SK-N-SH (cell line): ENCODE results near the gene TACR2. TPM values are rescaled to one million over a fixed set of nuclear protein-coding genes. Genes with fewer than 3 reads are reported as not detected.

Source experiments
- CTCF ChIA-PET: fragments of 300-600, 350-600 bp; formaldehyde crosslinking; extraction: SDS; loops from one replicate; lab custom pipeline; 2021; lab: Yijun Ruan, JAX
- POLR2A ChIA-PET: fragments of 350-600 bp; sonication (Branson Sonifier 250); formaldehyde crosslinking; extraction: SDS; loops from one replicate; lab custom pipeline; 2020; ENCODE audit warnings: antibody characterized with exemption, inconsistent platforms; lab: Yijun Ruan, JAX
- DNase-seq: peaks from one replicate; pipeline ENCODE4 v3.0.0; 2012
- H2AFZ ChIP-seq: fragments of 200-600 bp; sonication (generic); 2 replicates; pipeline ENCODE4 v1.8.1; 2016; ENCODE audit warnings: antibody characterized with exemption, mild to moderate bottlenecking, low read depth
- H3F3A ChIP-seq: fragments of 200-600 bp; sonication (generic); replicated peaks from 2 replicates; pipeline ENCODE3; 2016; ENCODE audit warnings: antibody characterized with exemption, mild to moderate bottlenecking; ENCODE audit not compliant: insufficient read depth
- H3K27ac ChIP-seq, 2 experiments: fragments of 200-500 bp in 1 of 2; fragments of 200-600 bp in 1 of 2; sonication (Bioruptor generic) in 1 of 2; sonication (generic), shearing (Covaris generic) in 1 of 2; 2 replicates each; pipeline versions ENCODE4 v1.5.1 to v1.6.1; 2014 to 2016; ENCODE audit warnings: low read depth in 2 of 2, inconsistent platforms in 1 of 2, low read length in 1 of 2, mild to moderate bottlenecking in 1 of 2, mixed read lengths in 1 of 2
- H3K27me3 ChIP-seq: fragments of 200-600 bp; sonication (generic), shearing (Covaris generic); 2 replicates; pipeline ENCODE4 v1.6.1; 2016; ENCODE audit warnings: mixed run types; ENCODE audit not compliant: insufficient read depth
- H3K36me3 ChIP-seq, 2 experiments: fragments of 200-500 bp in 1 of 2; fragments of 200-600 bp in 1 of 2; sonication (Bioruptor generic) in 1 of 2; sonication (generic) in 1 of 2; replicated peaks in 1 of 2; 2 replicates each; pipeline versions ENCODE3 to v1.5.1; 2014 to 2016; ENCODE audit warnings: low read length in 1 of 2, mild to moderate bottlenecking in 1 of 2; ENCODE audit not compliant: insufficient read depth in 2 of 2, control insufficient read depth in 1 of 2
- H3K4me1 ChIP-seq, 2 experiments: fragments of 200-500 bp in 1 of 2; fragments of 200-600 bp in 1 of 2; sonication (Bioruptor generic) in 1 of 2; sonication (generic), shearing (Covaris generic) in 1 of 2; 2 replicates each; pipeline versions ENCODE4 v1.5.1 to v1.6.1; 2014 to 2016; ENCODE audit warnings: low read depth in 1 of 2, low read length in 1 of 2, mixed run types in 1 of 2; ENCODE audit not compliant: insufficient read depth in 2 of 2, control insufficient read depth in 1 of 2
- H3K4me2 ChIP-seq: fragments of 200-600 bp; sonication (generic), shearing (Covaris generic); 2 replicates; pipeline ENCODE4 v1.6.1; 2017; ENCODE audit warnings: mixed run types
- H3K4me3 ChIP-seq, 2 experiments: fragments of 200-500 bp in 1 of 2; fragments of 200-600 bp in 1 of 2; sonication (Bioruptor generic) in 1 of 2; sonication (generic), shearing (Covaris generic) in 1 of 2; 2 replicates each; pipeline versions ENCODE4 v1.5.1 to v1.8.1; 2014 to 2016; ENCODE audit warnings: low read depth in 2 of 2, inconsistent platforms in 1 of 2, low read length in 1 of 2, mild to moderate bottlenecking in 1 of 2, mixed read lengths in 1 of 2, moderate library complexity in 1 of 2
- H3K79me2 ChIP-seq: fragments of 200-600 bp; sonication (generic); 2 replicates; pipeline ENCODE4 v1.8.1; 2017; ENCODE audit warnings: mild to moderate bottlenecking; ENCODE audit not compliant: insufficient read depth
- H3K9ac ChIP-seq: fragments of 200-600 bp; sonication (generic); 2 replicates; pipeline ENCODE4 v1.6.1; 2017; ENCODE audit warnings: mixed run types
- H3K9me2 ChIP-seq: fragments of 200-600 bp; sonication (generic); 2 replicates; pipeline ENCODE4 v1.6.1; 2017; ENCODE audit warnings: mixed run types
- H3K9me3 ChIP-seq: fragments of 200-600 bp; sonication (generic); 2 replicates; pipeline ENCODE4 v1.6.1; 2017; ENCODE audit warnings: mixed run types, mild to moderate bottlenecking, moderate library complexity
- H4K20me1 ChIP-seq: fragments of 200-600 bp; sonication (generic); 2 replicates; pipeline ENCODE4 v1.6.1; 2017; ENCODE audit warnings: mild to moderate bottlenecking, mixed run types; ENCODE audit not compliant: insufficient read depth
- CTCF ChIP-seq: fragments of 200-600 bp; sonication (generic); IDR thresholded peaks from 2 replicates; pipeline ENCODE4 v1.6.1; 2017; ENCODE audit warnings: antibody characterized with exemption, mild to moderate bottlenecking, moderate library complexity
- FOSL2 ChIP-seq: IDR thresholded peaks from 2 replicates; pipeline ENCODE4 v1.4.0; 2012; ENCODE audit warnings: low read depth, mild to moderate bottlenecking, moderate library complexity, borderline replicate concordance
- FOXM1 ChIP-seq: IDR thresholded peaks from 2 replicates; pipeline ENCODE4 v1.4.0; 2012; ENCODE audit warnings: low read depth, mild to moderate bottlenecking
- GATA2 ChIP-seq: sonication (generic); formaldehyde crosslinking; IDR thresholded peaks from 2 replicates; pipeline ENCODE4 v1.5.0; 2020; ENCODE audit warnings: mild to moderate bottlenecking, missing genetic modification reagents
- IRF3 ChIP-seq: fragments of 150-350 bp; IDR thresholded peaks from 2 replicates; pipeline ENCODE4 v1.6.1; 2016; ENCODE audit warnings: mild to moderate bottlenecking, low read depth, low read length
- MEF2A ChIP-seq: IDR thresholded peaks from 2 replicates; pipeline ENCODE4 v1.4.0; 2012; ENCODE audit warnings: low read depth, borderline replicate concordance
- NFIC ChIP-seq: IDR thresholded peaks from 2 replicates; pipeline ENCODE4 v1.4.0; 2012; ENCODE audit warnings: borderline replicate concordance
- NRF1 ChIP-seq: IDR thresholded peaks from 2 replicates; pipeline ENCODE4 v1.6.1; 2012; ENCODE audit warnings: low read depth, mild to moderate bottlenecking, low read length
- POLR2AphosphoS5 ChIP-seq: IDR thresholded peaks from 2 replicates; pipeline ENCODE4 v1.6.1; 2012; ENCODE audit warnings: low read depth, low read length
- RAD21 ChIP-seq: IDR thresholded peaks from 2 replicates; pipeline ENCODE4 v1.6.1; 2012; ENCODE audit warnings: mild to moderate bottlenecking, low read length
- RFX5 ChIP-seq: IDR thresholded peaks from 2 replicates; pipeline ENCODE4 v1.6.1; 2012; ENCODE audit warnings: mild to moderate bottlenecking, improper control_type of control experiment, low read length
- SMC3 ChIP-seq: IDR thresholded peaks from 2 replicates; pipeline ENCODE4 v1.6.1; 2012; ENCODE audit warnings: low read depth, low read length, improper control_type of control experiment
- TAF1 ChIP-seq: IDR thresholded peaks from 2 replicates; pipeline ENCODE4 v1.6.1; 2012; ENCODE audit warnings: low read depth, mild to moderate bottlenecking, low read length, moderate library complexity, borderline replicate concordance
- TEAD4 ChIP-seq: IDR thresholded peaks from 2 replicates; pipeline ENCODE4 v1.4.0; 2012; ENCODE audit warnings: mild to moderate bottlenecking, borderline replicate concordance; ENCODE audit not compliant: insufficient read depth
- USF1 ChIP-seq: IDR thresholded peaks from 2 replicates; pipeline ENCODE4 v1.4.0; 2012; ENCODE audit warnings: low read depth, borderline replicate concordance
- USF2 ChIP-seq: fragments of 150-350 bp; IDR thresholded peaks from 2 replicates; pipeline ENCODE4 v1.6.1; 2017; ENCODE audit warnings: antibody characterized with exemption, low read length, low read depth, borderline replicate concordance
- YY1 ChIP-seq: IDR thresholded peaks from 2 replicates; pipeline ENCODE4 v1.4.0; 2012; ENCODE audit warnings: low read depth, mild to moderate bottlenecking
- ZBTB33 ChIP-seq: IDR thresholded peaks from 2 replicates; pipeline ENCODE4 v1.4.0; 2012; ENCODE audit warnings: low read depth, borderline replicate concordance
- WGBS: methylation state at CpG from one replicate; pipeline ENCODE4 v1.1.6; 2017; ENCODE audit warnings: low lambda C conversion rate; 5-methylcytosine and 5-hydroxymethylcytosine counted together
- polyA plus RNA-seq, 3 experiments: library from polyadenylated mRNA; depleted of rRNA; stranded (reverse); fragments of >200 nt; gene quantifications; 2 replicates each; pipeline ENCODE4 v1.2.3, GENCODE V29; 2012
- TF ChIP-seq, protein P1 (sequence below): IDR thresholded peaks from 2 replicates; pipeline ENCODE4 v1.6.1; 2012; ENCODE audit warnings: mild to moderate bottlenecking, low read depth, low read length, moderate library complexity
- TF ChIP-seq, protein P2 (sequence below): IDR thresholded peaks from 2 replicates; pipeline ENCODE4 v1.4.0; 2012; ENCODE audit warnings: low read depth

TACR2 gene
- polyA plus RNA-seq, 1 of the 3 experiments (the other 2 are of a cell fraction), result 0.02 TPM

DNA sequence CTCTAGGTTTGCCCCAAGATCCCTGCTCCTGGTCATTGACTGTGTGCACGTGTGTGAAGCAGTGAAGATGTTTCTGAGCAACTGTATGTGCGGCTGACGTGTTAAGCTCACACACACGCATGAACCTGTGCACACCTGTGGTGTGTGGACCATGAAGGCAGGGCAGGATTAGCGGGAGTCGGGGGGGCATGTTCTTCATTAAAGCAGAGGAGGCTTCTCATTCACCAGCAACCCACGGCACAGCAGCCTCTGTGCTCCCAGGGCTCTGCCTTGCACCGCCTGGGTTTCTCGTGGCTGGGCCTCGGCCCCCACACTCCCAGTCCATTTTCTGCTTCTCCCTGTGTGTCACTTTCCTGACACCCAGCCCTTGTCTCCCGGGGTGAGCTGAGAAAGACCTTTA is 824 bp upstream of the TACR2 start (continued):
- TF ChIP-seq CTCF (no peak), SMC3 (no peak), ZBTB33 (no peak), NRF1 (no peak), TEAD4 (no peak)
- TF ChIP-seq, all 33 proteins: peak for 0

DNA sequence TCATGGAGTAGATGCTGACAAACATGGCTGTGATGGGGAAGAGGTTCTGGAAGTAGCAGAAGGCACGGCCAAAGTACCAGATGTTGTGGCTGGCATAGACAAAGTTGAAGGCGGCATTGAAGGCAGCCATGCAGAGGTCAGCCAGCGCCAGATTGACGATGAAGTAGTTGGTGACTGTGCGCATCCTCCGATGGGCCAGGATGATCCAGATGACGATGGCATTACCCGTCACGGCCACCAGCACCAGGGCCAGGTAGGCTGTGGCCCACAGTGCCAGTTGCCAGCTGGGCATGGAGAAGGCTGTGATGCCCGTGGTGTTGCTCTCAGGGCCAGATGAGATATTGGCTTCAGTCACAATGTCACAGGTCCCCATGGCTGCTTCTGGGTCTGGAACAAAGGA is 767 bp downstream of the TACR2 start:
- H3K27me3 ChIP-seq, result no peaks in the 10 kb centered on the region
- H3F3A ChIP-seq, result no peaks in the 10 kb centered on the region
- CTCF ChIA-PET, result interaction anchor here (0.9 to 4.6 kb wide), 4 partner anchors 8 to 92 kb away, joined by 3 to 22 read pairs (median 11); no protein-coding TSS in a partner anchor
- H3K4me1 ChIP-seq, result peaks cover 0 to 3% of the 10 kb centered on the region in 2 experiments; a peak in 1 of 4 replicates
- POLR2A ChIA-PET, result no interaction called here
- H3K36me3 ChIP-seq, result no peaks in the 10 kb centered on the region
- H3K9me3 ChIP-seq, result no peaks in the 10 kb centered on the region
- no peak for TF ChIP-seq USF2
- no peak for TF ChIP-seq IRF3
- TF ChIP-seq POLR2AphosphoS5, result no peak
- no peak for TF ChIP-seq FOSL2
- TF ChIP-seq TEAD4, result no peak
- TF ChIP-seq TAF1, result no peak
- TF ChIP-seq SMC3, result no peak
- TF ChIP-seq, protein P1, sequence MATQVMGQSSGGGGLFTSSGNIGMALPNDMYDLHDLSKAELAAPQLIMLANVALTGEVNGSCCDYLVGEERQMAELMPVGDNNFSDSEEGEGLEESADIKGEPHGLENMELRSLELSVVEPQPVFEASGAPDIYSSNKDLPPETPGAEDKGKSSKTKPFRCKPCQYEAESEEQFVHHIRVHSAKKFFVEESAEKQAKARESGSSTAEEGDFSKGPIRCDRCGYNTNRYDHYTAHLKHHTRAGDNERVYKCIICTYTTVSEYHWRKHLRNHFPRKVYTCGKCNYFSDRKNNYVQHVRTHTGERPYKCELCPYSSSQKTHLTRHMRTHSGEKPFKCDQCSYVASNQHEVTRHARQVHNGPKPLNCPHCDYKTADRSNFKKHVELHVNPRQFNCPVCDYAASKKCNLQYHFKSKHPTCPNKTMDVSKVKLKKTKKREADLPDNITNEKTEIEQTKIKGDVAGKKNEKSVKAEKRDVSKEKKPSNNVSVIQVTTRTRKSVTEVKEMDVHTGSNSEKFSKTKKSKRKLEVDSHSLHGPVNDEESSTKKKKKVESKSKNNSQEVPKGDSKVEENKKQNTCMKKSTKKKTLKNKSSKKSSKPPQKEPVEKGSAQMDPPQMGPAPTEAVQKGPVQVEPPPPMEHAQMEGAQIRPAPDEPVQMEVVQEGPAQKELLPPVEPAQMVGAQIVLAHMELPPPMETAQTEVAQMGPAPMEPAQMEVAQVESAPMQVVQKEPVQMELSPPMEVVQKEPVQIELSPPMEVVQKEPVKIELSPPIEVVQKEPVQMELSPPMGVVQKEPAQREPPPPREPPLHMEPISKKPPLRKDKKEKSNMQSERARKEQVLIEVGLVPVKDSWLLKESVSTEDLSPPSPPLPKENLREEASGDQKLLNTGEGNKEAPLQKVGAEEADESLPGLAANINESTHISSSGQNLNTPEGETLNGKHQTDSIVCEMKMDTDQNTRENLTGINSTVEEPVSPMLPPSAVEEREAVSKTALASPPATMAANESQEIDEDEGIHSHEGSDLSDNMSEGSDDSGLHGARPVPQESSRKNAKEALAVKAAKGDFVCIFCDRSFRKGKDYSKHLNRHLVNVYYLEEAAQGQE, result no peak
- TF ChIP-seq MEF2A, result no peak
- no peak for TF ChIP-seq RAD21
- TF ChIP-seq RFX5, result no peak
- TF ChIP-seq NFIC, result no peak
- no peak for TF ChIP-seq GATA2
- TF ChIP-seq USF1, result no peak
- TF ChIP-seq, protein P2, sequence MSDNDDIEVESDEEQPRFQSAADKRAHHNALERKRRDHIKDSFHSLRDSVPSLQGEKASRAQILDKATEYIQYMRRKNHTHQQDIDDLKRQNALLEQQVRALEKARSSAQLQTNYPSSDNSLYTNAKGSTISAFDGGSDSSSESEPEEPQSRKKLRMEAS, result no peak
- TF ChIP-seq YY1, result no peak
- TF ChIP-seq FOXM1, result no peak
- no peak overlapping the region for H3K27ac ChIP-seq
- no peak overlapping the region for H2AFZ ChIP-seq
- no peaks in the 10 kb centered on the region for H4K20me1 ChIP-seq
- H3K4me2 ChIP-seq, result no peak overlapping the region
- DNase-seq, result no peak
- no peaks in the 10 kb centered on the region for H3K9me2 ChIP-seq
- no peak overlapping the region for H3K4me3 ChIP-seq
- H3K79me2 ChIP-seq, result no peaks in the 10 kb centered on the region
- H3K9ac ChIP-seq, result no peak overlapping the region
- 58% methylated on average over 2 of the region's 10 CpGs for WGBS
